Neural cell (in vitro differentiated cells): Measurements from ENCODE around the gene CNN3. TPM values are rescaled to one million over a fixed set of nuclear protein-coding genes. Genes with fewer than 3 reads are reported as not detected.

ENCODE experiments used
- H2AFZ ChIP-seq: fragments of 200-600, 300-800 bp; sonication (generic), shearing (Covaris generic); 2 replicates; pipeline ENCODE4 v1.6.0; 2014; ENCODE audit warnings: low read depth, mild to moderate bottlenecking, antibody characterized with exemption, low read length, moderate library complexity
- H3F3A ChIP-seq: fragments of 200-600 bp; shearing (Covaris generic); 2 replicates; pipeline ENCODE4 v1.6.1; 2016; ENCODE audit warnings: mild to moderate bottlenecking, moderate library complexity, mixed read lengths, antibody characterized with exemption, low read length; ENCODE audit not compliant: insufficient read depth, poor library complexity, severe bottlenecking
- H3K27ac ChIP-seq: fragments of 200-600, 300-800 bp; sonication (generic), shearing (Covaris generic); 2 replicates; pipeline ENCODE4 v1.5.1; 2014; ENCODE audit warnings: mild to moderate bottlenecking, low read length, moderate library complexity
- H3K27me3 ChIP-seq: fragments of 300-800, 200-600 bp; sonication (generic), shearing (Covaris generic); 2 replicates; pipeline ENCODE4 v1.6.0; 2014; ENCODE audit warnings: mild to moderate bottlenecking, low read depth, low read length, moderate library complexity; ENCODE audit not compliant: insufficient read depth
- H3K36me3 ChIP-seq: fragments of 300-800, 200-600 bp; sonication (generic), shearing (Covaris generic); 2 replicates; pipeline ENCODE4 v1.5.1; 2014; ENCODE audit warnings: mild to moderate bottlenecking, antibody characterized with exemption, low read length, moderate library complexity; ENCODE audit not compliant: insufficient read depth
- H3K4me2 ChIP-seq: fragments of 300-800, 200-600 bp; sonication (generic), shearing (Covaris generic); 2 replicates; pipeline ENCODE4 v1.6.0; 2014; ENCODE audit warnings: mild to moderate bottlenecking, low read length
- H3K4me3 ChIP-seq: fragments of 300-800, 200-600 bp; sonication (generic), shearing (Covaris generic); 2 replicates; pipeline ENCODE4 v1.5.1; 2014; ENCODE audit warnings: mild to moderate bottlenecking, low read length, moderate library complexity
- H3K79me2 ChIP-seq: fragments of 200-600 bp; shearing (Covaris generic); replicated peaks from 2 replicates; pipeline ENCODE4 v1.6.0; 2014; ENCODE audit warnings: mild to moderate bottlenecking, low read length, moderate library complexity; ENCODE audit not compliant: insufficient read depth
- H3K9ac ChIP-seq: fragments of 300-800, 200-600 bp; sonication (generic), shearing (Covaris generic); 2 replicates; pipeline ENCODE4 v1.6.1; 2016; ENCODE audit warnings: mild to moderate bottlenecking, low read length, mixed read lengths
- H3K9me2 ChIP-seq: fragments of 200-600 bp; shearing (Covaris generic); 2 replicates; pipeline ENCODE4 v1.6.1; 2016; ENCODE audit warnings: mild to moderate bottlenecking, low read length, mixed read lengths; ENCODE audit not compliant: insufficient read depth
- H3K9me3 ChIP-seq: fragments of 200-600, 300-800 bp; sonication (generic), shearing (Covaris generic); 2 replicates; pipeline ENCODE4 v1.6.1; 2016; ENCODE audit warnings: mild to moderate bottlenecking, mixed run types, low read length, moderate library complexity, mixed read lengths
- H4K20me1 ChIP-seq: fragments of 200-600 bp; shearing (Covaris generic); 2 replicates; pipeline ENCODE4 v1.6.1; 2016; ENCODE audit warnings: mild to moderate bottlenecking, mixed run types; ENCODE audit not compliant: insufficient read depth
- EP300 ChIP-seq: fragments of 450-650 bp; conservative IDR thresholded peaks from 2 replicates; pipeline ENCODE4 v1.6.1; 2014; ENCODE audit warnings: antibody characterized with exemption, mild to moderate bottlenecking, moderate library complexity; ENCODE audit not compliant: poor library complexity, severe bottlenecking
- EZH2 ChIP-seq: fragments of 200-600, 300-800 bp; shearing (Covaris generic), sonication (generic); IDR thresholded peaks from 2 replicates; pipeline ENCODE4 v1.6.1; 2014; ENCODE audit warnings: antibody characterized with exemption, low read length, borderline replicate concordance, mild to moderate bottlenecking; ENCODE audit not compliant: insufficient read depth, poor library complexity, severe bottlenecking
- MXI1 ChIP-seq: fragments of 450-650 bp; conservative IDR thresholded peaks from 2 replicates; pipeline ENCODE4 v1.6.1; 2014; ENCODE audit warnings: antibody characterized with exemption, mild to moderate bottlenecking; ENCODE audit not compliant: poor library complexity, severe bottlenecking
- POLR2AphosphoS5 ChIP-seq: IDR thresholded peaks from 2 replicates; pipeline ENCODE4 v1.6.1; 2012
- RAD21 ChIP-seq: fragments of 450-650 bp; conservative IDR thresholded peaks from 2 replicates; pipeline ENCODE4 v1.6.1; 2014; ENCODE audit warnings: antibody characterized with exemption, mild to moderate bottlenecking, moderate library complexity
- SMC3 ChIP-seq: fragments of 450-650 bp; conservative IDR thresholded peaks from 2 replicates; pipeline ENCODE4 v1.6.1; 2014; ENCODE audit warnings: antibody characterized with exemption, mild to moderate bottlenecking, moderate library complexity; ENCODE audit not compliant: poor library complexity
- TAF1 ChIP-seq: IDR thresholded peaks from 2 replicates; pipeline ENCODE4 v1.6.1; 2012; ENCODE audit warnings: low read depth
- polyA plus RNA-seq: library from polyadenylated mRNA; depleted of rRNA; stranded (reverse); fragments of >200 nt; gene quantifications from 2 replicates; pipeline ENCODE4 v1.2.3, GENCODE V29; 2014
- TF ChIP-seq, protein P1 (sequence below): IDR thresholded peaks from 2 replicates; pipeline ENCODE4 v1.6.1; 2012; ENCODE audit warnings: borderline replicate concordance
- TF ChIP-seq, protein P2 (sequence below): fragments of 450-650 bp; IDR thresholded peaks from 2 replicates; pipeline ENCODE4 v1.5.1; 2014; ENCODE audit warnings: antibody characterized with exemption, mild to moderate bottlenecking, moderate library complexity; ENCODE audit not compliant: poor library complexity, severe bottlenecking

CNN3 gene
- polyA plus RNA-seq, 1 donor from 2014 or later: 106 TPM

GRCh38 chr1:94937820-94938219 is 10.9 kb upstream of the CNN3 start:
- Histone ChIP-seq H3K9me2 (no peaks in the 10 kb centered on the region), H2AFZ (no peak overlapping the region), H3K4me3 (no peak overlapping the region), H3K9me3 (no peaks in the 10 kb centered on the region), H4K20me1 (no peaks in the 10 kb centered on the region), H3F3A (no peaks in the 10 kb centered on the region), H3K27ac (no peak overlapping the region), H3K27me3 (no peaks in the 10 kb centered on the region), H3K9ac (no peak overlapping the region), H3K79me2 (no peaks in the 10 kb centered on the region), H3K36me3 (no peaks in the 10 kb centered on the region), H3K4me2 (no peak overlapping the region)
- TF ChIP-seq EP300: no peak
- TF ChIP-seq, protein P1, sequence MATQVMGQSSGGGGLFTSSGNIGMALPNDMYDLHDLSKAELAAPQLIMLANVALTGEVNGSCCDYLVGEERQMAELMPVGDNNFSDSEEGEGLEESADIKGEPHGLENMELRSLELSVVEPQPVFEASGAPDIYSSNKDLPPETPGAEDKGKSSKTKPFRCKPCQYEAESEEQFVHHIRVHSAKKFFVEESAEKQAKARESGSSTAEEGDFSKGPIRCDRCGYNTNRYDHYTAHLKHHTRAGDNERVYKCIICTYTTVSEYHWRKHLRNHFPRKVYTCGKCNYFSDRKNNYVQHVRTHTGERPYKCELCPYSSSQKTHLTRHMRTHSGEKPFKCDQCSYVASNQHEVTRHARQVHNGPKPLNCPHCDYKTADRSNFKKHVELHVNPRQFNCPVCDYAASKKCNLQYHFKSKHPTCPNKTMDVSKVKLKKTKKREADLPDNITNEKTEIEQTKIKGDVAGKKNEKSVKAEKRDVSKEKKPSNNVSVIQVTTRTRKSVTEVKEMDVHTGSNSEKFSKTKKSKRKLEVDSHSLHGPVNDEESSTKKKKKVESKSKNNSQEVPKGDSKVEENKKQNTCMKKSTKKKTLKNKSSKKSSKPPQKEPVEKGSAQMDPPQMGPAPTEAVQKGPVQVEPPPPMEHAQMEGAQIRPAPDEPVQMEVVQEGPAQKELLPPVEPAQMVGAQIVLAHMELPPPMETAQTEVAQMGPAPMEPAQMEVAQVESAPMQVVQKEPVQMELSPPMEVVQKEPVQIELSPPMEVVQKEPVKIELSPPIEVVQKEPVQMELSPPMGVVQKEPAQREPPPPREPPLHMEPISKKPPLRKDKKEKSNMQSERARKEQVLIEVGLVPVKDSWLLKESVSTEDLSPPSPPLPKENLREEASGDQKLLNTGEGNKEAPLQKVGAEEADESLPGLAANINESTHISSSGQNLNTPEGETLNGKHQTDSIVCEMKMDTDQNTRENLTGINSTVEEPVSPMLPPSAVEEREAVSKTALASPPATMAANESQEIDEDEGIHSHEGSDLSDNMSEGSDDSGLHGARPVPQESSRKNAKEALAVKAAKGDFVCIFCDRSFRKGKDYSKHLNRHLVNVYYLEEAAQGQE: no peak
- TF ChIP-seq EZH2: no peak
- no peak for TF ChIP-seq RAD21
- TF ChIP-seq, protein P2, sequence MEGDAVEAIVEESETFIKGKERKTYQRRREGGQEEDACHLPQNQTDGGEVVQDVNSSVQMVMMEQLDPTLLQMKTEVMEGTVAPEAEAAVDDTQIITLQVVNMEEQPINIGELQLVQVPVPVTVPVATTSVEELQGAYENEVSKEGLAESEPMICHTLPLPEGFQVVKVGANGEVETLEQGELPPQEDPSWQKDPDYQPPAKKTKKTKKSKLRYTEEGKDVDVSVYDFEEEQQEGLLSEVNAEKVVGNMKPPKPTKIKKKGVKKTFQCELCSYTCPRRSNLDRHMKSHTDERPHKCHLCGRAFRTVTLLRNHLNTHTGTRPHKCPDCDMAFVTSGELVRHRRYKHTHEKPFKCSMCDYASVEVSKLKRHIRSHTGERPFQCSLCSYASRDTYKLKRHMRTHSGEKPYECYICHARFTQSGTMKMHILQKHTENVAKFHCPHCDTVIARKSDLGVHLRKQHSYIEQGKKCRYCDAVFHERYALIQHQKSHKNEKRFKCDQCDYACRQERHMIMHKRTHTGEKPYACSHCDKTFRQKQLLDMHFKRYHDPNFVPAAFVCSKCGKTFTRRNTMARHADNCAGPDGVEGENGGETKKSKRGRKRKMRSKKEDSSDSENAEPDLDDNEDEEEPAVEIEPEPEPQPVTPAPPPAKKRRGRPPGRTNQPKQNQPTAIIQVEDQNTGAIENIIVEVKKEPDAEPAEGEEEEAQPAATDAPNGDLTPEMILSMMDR: no peak
- no peak for TF ChIP-seq POLR2AphosphoS5
- no peak for TF ChIP-seq MXI1
- TF ChIP-seq TAF1: no peak
- TF ChIP-seq SMC3: no peak

- H3K4me3 ChIP-seq: no peak overlapping the region
- TF ChIP-seq, protein P1: no peak
- no peak for TF ChIP-seq POLR2AphosphoS5
- H3K9me2 ChIP-seq: no peaks in the 10 kb centered on the region
These were observed 10.1 kb upstream of the CNN3 start for GRCh38 chr1:94936861-94937620.

More at GRCh38 chr1:94936861-94937620, 10.1 kb upstream of the CNN3 start:
- no peaks in the 10 kb centered on the region for H3K9me3 ChIP-seq
- no peak overlapping the region for H3K9ac ChIP-seq
- H2AFZ ChIP-seq: no peak overlapping the region
- no peaks in the 10 kb centered on the region for H3F3A ChIP-seq
- no peaks in the 10 kb centered on the region for H3K36me3 ChIP-seq
- no peaks in the 10 kb centered on the region for H3K27me3 ChIP-seq
- H3K27ac ChIP-seq: no peak overlapping the region
- H4K20me1 ChIP-seq: no peaks in the 10 kb centered on the region
- no peaks in the 10 kb centered on the region for H3K79me2 ChIP-seq
- H3K4me2 ChIP-seq: no peak overlapping the region
